Epithelial cell of esophagus (primary cell): ENCODE results near the gene MYCN.

ENCODE experiments used
- DNase-seq: peaks from one replicate; pipeline ENCODE4 v3.0.0; 2010; ENCODE audit warnings: low read depth
- H3K4me3 ChIP-seq: 2 replicates; pipeline ENCODE4 v1.5.1; 2011; ENCODE audit warnings: mild to moderate bottlenecking, low read length, control low read depth
- CTCF ChIP-seq: IDR thresholded peaks from 2 replicates; pipeline ENCODE4 v1.5.1; 2011; ENCODE audit warnings: low read depth, mild to moderate bottlenecking, low read length, control low read depth, inconsistent platforms; ENCODE audit not compliant: insufficient read depth; ENCODE audit errors: missing control alignments

Gene MYCN

GRCh38 chr2:15980605-15981098, 40.3 kb downstream of the MYCN start:
- H3K4me3 ChIP-seq, result no peak overlapping the region
- no peak for DNase-seq
- no peak for TF ChIP-seq CTCF

GRCh38 chr2:15981646-15982045, 41.3 kb downstream of the MYCN start:
- no peak overlapping the region for H3K4me3 ChIP-seq
- DNase-seq, result no peak
- no peak for TF ChIP-seq CTCF

GRCh38 chr2:15982285-15983044, 42.1 kb downstream of the MYCN start:
- H3K4me3 ChIP-seq, result no peak overlapping the region
- TF ChIP-seq CTCF, result no peak
- no peak for DNase-seq

GRCh38 chr2:15983496-15983895, 43.1 kb downstream of the MYCN start:
- no peak overlapping the region for H3K4me3 ChIP-seq
- no peak for DNase-seq
- no peak for TF ChIP-seq CTCF

- no peak overlapping the region for H3K4me3 ChIP-seq
- DNase-seq, result no peak
- no peak for TF ChIP-seq CTCF
Measured at GRCh38 chr2:15984368-15985255, 44.3 kb downstream of the MYCN start.

GRCh38 chr2:15985531-15985930, 45.2 kb downstream of the MYCN start:
- DNase-seq, result no peak
- TF ChIP-seq CTCF, result no peak
- H3K4me3 ChIP-seq, result no peak overlapping the region
